Mucosa of descending colon (tissue), 3 donors: ENCODE data around the gene STAT4. TPM values are rescaled to one million over a fixed set of nuclear protein-coding genes. Genes with fewer than 3 reads are reported as not detected.

Experiments
- ATAC-seq: fragments of 200-7000 bp; cut with Tn5 transposase; one replicate; pipeline ENCODE4 v1.9.1; 2020; ENCODE audit warnings: mild to moderate bottlenecking, moderate library complexity
- DNase-seq, 3 donors: peaks; one replicate each; pipeline ENCODE4 v3.0.0-alpha.2; 2020
- H3K36me3 ChIP-seq: fragments of 200-600 bp; one replicate; pipeline ENCODE4 v1.8.0; 2021; ENCODE audit warnings: low read depth, mild to moderate bottlenecking
- H3K4me1 ChIP-seq: fragments of 200-600 bp; one replicate; pipeline ENCODE4 v1.8.0; 2021; ENCODE audit warnings: low read depth, mild to moderate bottlenecking
- H3K4me3 ChIP-seq: fragments of 200-600 bp; one replicate; pipeline ENCODE4 v1.8.0; 2021; ENCODE audit warnings: mild to moderate bottlenecking
- H3K9me3 ChIP-seq: fragments of 200-600 bp; one replicate; pipeline ENCODE4 v1.8.0; 2021; ENCODE audit warnings: mild to moderate bottlenecking
- intact Hi-C, 2 donors: fragments of 100-400 bp; cut with DNase I in 1 of 2; cut with micrococcal nuclease in 1 of 2; formaldehyde crosslinking; loops; one replicate each; pipeline versions ENCODE4 v1.11.0 to v1.11.1; 2022; cut with DNase I, micrococcal nuclease
- total RNA-seq, 3 donors: library from RNA; stranded (reverse); fragmentation: NEBNext Ultra II Directional in 2 of 3; extraction: Animal tissue kit (Norgen Biotek cat#: 25700) in 2 of 3; gene quantifications; one replicate each; pipeline versions ENCODE4 v1.2.1 to v1.2.4, GENCODE V29; 2021 to 2023
- TF ChIP-seq, protein P1 (sequence below): fragments of 200-600 bp; IDR thresholded peaks from one replicate; pipeline ENCODE4 v1.8.0; 2022; ENCODE audit warnings: antibody characterized with exemption, mild to moderate bottlenecking
- donor health status: DM: no; HTN: no; CAD: no; lungs with moderate emphysema.
- donor health status: DM: no; HTN: no; CAD: no.
- donor health status: DM: no; HTN: yes; CAD: no.

The STAT4 gene
- total RNA-seq, 3 donors from 2014 or later, result 2.7 to 4.0 (median 3.6) TPM

DNA sequence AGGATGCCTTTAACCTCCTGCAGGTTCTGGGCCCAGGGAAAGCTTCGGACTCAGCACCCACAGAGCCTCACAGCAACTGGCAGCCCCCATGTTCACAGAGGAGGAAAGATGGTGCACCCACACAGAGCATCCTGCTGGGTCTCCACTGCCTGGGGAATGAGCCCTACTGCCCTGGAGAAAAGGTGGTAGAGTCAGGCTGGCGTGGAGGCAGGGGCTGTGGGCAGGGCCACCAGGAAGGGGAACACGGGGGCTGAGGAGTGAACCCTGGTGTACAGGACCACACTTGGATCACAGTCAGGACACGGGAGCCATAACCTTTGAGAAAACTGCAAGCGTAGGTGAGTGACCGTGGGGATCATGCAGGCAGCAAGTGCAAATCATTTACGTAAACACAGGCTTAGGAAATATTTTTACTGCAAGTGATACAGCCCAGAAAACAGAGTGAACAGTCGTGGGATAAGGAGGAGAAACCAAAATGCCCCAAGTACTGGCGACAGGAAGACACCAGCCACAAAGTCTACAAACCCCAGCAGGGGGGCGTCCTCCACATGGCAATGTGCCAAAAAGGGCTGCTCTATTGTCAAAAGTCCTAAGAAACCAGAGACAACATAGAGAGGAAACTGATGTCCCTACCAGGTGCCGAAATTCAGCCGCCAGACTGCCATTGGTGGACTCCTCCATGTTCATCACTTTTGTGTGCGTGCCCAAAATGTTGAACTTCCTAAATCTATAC is 164.4 kb downstream of the STAT4 start:
- Histone ChIP-seq H3K4me3 (no peak overlapping the region), H3K9me3 (no peaks in the 10 kb centered on the region), H3K4me1 (no peaks in the 10 kb centered on the region), H3K36me3 (peaks cover 33% of the 10 kb centered on the region)
- intact Hi-C loops, result no loop called here
- no peak for DNase-seq
- TF ChIP-seq, protein P1, sequence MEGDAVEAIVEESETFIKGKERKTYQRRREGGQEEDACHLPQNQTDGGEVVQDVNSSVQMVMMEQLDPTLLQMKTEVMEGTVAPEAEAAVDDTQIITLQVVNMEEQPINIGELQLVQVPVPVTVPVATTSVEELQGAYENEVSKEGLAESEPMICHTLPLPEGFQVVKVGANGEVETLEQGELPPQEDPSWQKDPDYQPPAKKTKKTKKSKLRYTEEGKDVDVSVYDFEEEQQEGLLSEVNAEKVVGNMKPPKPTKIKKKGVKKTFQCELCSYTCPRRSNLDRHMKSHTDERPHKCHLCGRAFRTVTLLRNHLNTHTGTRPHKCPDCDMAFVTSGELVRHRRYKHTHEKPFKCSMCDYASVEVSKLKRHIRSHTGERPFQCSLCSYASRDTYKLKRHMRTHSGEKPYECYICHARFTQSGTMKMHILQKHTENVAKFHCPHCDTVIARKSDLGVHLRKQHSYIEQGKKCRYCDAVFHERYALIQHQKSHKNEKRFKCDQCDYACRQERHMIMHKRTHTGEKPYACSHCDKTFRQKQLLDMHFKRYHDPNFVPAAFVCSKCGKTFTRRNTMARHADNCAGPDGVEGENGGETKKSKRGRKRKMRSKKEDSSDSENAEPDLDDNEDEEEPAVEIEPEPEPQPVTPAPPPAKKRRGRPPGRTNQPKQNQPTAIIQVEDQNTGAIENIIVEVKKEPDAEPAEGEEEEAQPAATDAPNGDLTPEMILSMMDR, result no peak
- ATAC-seq, result no peak

DNA sequence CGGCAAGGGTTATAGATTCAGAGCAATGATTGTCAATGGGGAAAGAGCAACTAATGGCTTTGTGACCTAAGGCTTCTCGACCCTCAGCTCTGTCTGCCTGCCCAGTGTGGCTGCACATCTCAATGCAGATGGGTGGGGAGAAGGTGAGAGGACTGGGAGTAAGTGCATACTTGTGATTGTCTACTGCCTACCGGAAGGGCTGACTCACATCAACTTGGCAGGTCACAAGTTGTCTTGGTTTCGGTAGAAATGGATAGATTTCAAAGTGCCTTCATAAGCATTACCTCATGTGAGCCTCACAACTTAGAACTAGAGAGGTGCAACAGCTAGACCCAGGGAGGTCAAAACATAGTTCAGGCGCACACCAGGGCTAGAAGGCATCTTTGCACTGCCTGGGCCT is 166.2 kb downstream of the STAT4 start:
- H3K4me3 ChIP-seq, result no peak overlapping the region
- ATAC-seq (no peak), DNase-seq (no peak)
- TF ChIP-seq, protein P1, result no peak
- intact Hi-C loops, result no loop called here
- peaks cover 18% of the 10 kb centered on the region for H3K36me3 ChIP-seq
- no peaks in the 10 kb centered on the region for H3K4me1 ChIP-seq
- no peaks in the 10 kb centered on the region for H3K9me3 ChIP-seq

DNA sequence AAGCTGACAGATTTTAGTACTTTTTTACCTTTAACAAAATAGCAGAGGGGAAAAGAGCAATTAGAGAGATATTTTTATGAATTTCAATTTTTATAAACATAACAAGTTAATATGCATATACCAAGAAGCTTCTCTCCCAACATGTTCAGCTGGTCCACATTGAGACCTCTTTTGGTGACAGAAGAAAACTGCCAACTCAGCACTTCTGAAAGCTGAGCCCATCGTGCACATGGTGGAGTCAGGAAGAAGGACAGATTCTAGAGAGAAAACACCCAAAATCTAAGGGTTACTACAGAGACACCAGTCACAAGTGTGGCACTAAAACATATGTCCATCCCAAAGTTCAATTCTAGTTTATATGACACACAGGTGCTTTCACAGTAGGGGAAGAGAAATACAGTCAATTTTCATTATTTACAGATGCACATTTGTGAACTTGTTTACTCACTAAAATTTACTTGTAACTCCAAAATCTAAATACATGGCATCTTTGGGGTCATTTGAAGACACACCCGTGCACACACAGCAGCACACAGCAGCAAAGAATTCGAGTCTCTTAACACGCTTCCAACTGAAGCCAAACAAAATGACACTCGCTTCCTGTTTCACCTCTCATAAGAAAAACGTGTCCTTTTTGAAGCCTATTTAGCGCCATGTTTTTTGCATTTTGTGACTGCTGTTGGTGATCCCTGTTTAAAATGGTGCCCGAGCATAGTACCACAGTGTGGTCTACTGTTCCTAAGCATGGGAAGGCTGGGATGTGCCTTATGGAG is 168.3 kb downstream of the STAT4 start:
- ATAC-seq, result no peak

DNA sequence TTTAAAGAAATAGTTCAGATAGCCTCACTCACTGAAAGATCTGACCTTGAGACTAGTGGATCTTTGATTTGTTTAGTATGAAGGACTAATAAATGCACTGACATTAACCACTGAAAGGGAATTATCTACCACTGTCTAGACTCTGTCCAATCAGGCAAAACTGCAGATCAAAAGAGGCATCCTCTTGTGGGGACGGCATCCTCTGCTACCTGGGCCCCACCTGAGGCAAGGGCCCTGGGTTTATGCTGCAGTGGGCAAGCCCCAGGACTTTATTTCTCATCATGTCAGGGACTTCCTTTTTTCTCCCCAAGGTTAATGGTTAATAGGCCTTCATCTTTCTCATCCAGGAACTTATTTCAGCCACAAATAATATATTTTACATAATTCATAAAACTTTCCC is 169.1 kb downstream of the STAT4 start:
- H3K36me3 ChIP-seq, result peaks cover 18% of the 10 kb centered on the region
- H3K4me1 ChIP-seq, result no peaks in the 10 kb centered on the region
- no peak overlapping the region for H3K4me3 ChIP-seq
- ATAC-seq (no peak), DNase-seq (no peak)
- intact Hi-C loops, result no loop called here
- TF ChIP-seq, protein P1, result no peak
- H3K9me3 ChIP-seq, result no peaks in the 10 kb centered on the region

More for the DNA sequence above, 168.3 kb downstream of the STAT4 start:
- DNase-seq, result no peak
- H3K9me3 ChIP-seq, result no peaks in the 10 kb centered on the region
- TF ChIP-seq, protein P1, result no peak
- H3K4me3 ChIP-seq, result no peak overlapping the region
- peaks cover 18% of the 10 kb centered on the region for H3K36me3 ChIP-seq
- no peaks in the 10 kb centered on the region for H3K4me1 ChIP-seq
- intact Hi-C loops, result no loop called here

DNA sequence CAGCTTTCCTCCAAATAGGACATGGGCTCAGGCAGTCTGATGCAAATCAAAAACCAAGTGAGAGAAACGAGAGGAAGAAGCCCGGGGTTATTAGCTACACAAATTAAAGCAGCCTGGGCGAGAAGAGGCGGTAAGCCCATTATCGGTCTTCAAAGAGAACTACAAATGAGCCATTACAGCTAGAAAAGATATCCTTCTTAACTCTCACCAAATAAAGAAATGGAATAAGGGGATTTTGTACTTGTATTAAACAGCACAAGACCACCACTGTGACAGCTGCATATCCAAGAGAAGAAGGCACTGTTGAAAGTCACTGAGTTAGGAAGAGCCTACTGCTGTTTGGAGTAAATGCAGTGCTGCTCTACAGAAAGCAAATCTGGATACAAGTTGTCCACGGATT is 169.5 kb downstream of the STAT4 start:
- intact Hi-C loops, result no loop called here
- no peak for DNase-seq
- Histone ChIP-seq H3K9me3 (no peaks in the 10 kb centered on the region), H3K4me1 (no peaks in the 10 kb centered on the region), H3K36me3 (peaks cover 18% of the 10 kb centered on the region), H3K4me3 (no peak overlapping the region)
- TF ChIP-seq, protein P1, result no peak
- ATAC-seq, result no peak
